CD4-positive, alpha-beta T cell treated with Interleukin-1 beta for 1 hour (primary cell): ENCODE data around the gene ZNF692.
"Not testable (repeated sequence)": the region's sequence is repeated elsewhere in the genome, so short reads cannot be mapped to it uniquely, and the experiment has no call there.

Experiments
- DNase-seq, 2 donors: peaks; one replicate each; pipeline ENCODE4 v3.0.0-alpha.2; 2020 to 2022

Gene ZNF692

GRCh38 chr1:248805876-248806275 lies 53.0 kb downstream of the ZNF692 start:
- no peak for DNase-seq

GRCh38 chr1:248804771-248805681 lies 53.9 kb downstream of the ZNF692 start:
- peak in 1 of 2 donors; percentile 49 for DNase-seq

GRCh38 chr1:248803501-248803900 lies 55.4 kb downstream of the ZNF692 start:
- DNase-seq = not testable (repeated sequence)

GRCh38 chr1:248802454-248802853 lies 56.4 kb downstream of the ZNF692 start:
- DNase-seq = no peak

GRCh38 chr1:248800459-248800858 lies 58.4 kb downstream of the ZNF692 start:
- no peak for DNase-seq
